GM12878 (cell line): ENCODE data around the gene ESR2. TPM values are rescaled to one million over a fixed set of nuclear protein-coding genes. Genes with fewer than 3 reads are reported as not detected.

Source experiments
- ATAC-seq: fragments of 200-7000 bp; cut with Tn5 transposase; 3 replicates; pipeline ENCODE4 v1.9.1; 2020; ENCODE audit warnings: mild to moderate bottlenecking, moderate library complexity
- BruUV-seq: library from RNA; stranded (reverse); fragments of 400-500 nt; replicated peaks from 2 replicates; lab custom pipeline; 2021; lab: Mats Ljungman, UMichigan
- CTCF ChIA-PET: fragments of 300-600 bp; sonication (Branson Sonifier 250); formaldehyde crosslinking; extraction: SDS; loops from one replicate; lab custom pipeline; 2021; ENCODE audit warnings: inconsistent platforms; lab: Yijun Ruan, JAX
- POLR2A ChIA-PET: fragments of 350-600 bp; formaldehyde crosslinking; extraction: SDS; loops from one replicate; lab custom pipeline; 2021; ENCODE audit warnings: inconsistent platforms; lab: Charles Lee
- RAD21 ChIA-PET: fragments of 300-600 bp; sonication (Branson Sonifier 250); formaldehyde crosslinking; loops from one replicate; lab custom pipeline; 2023; ENCODE audit warnings: antibody characterized with exemption; ENCODE audit not compliant: unreplicated experiment; lab: Charles Lee
- SMC1A ChIA-PET: fragments of 300-600 bp; sonication (Branson Sonifier 250); formaldehyde crosslinking; loops from one replicate; lab custom pipeline; 2023; ENCODE audit not compliant: unreplicated experiment, uncharacterized antibody; lab: Charles Lee
- DNase-seq: peaks from one replicate; pipeline ENCODE4 v3.0.0-alpha.2; 2011; ENCODE audit warnings: low read depth, low spot score
- FAIRE-seq: peaks from 3 replicates; lab custom pipeline; 2011; peaks lifted over from hg19 to GRCh38; lab: Jason Lieb, UNC
- H2AFZ ChIP-seq: 2 replicates; pipeline ENCODE4 v1.6.0; 2011; ENCODE audit warnings: low read depth, low read length, control low read depth; ENCODE audit not compliant: control insufficient read depth
- H3K27ac ChIP-seq: 2 replicates; pipeline ENCODE4 v1.5.1; 2011; ENCODE audit warnings: control low read depth; ENCODE audit not compliant: control insufficient read depth, insufficient read depth
- H3K27me3 ChIP-seq, 2 experiments: replicated peaks in 1 of 2; 2 replicates each; pipeline versions ENCODE4 v1.6.0 to v1.6.1; 2011; ENCODE audit warnings: low read length in 1 of 2; ENCODE audit not compliant: control insufficient read depth in 2 of 2, insufficient read depth in 2 of 2
- H3K36me3 ChIP-seq, 2 experiments: 2 replicates each; pipeline ENCODE4 v1.5.1; 2011; ENCODE audit warnings: low read length in 1 of 2; ENCODE audit not compliant: control insufficient read depth in 2 of 2, insufficient read depth in 2 of 2
- H3K4me1 ChIP-seq: 2 replicates; pipeline ENCODE4 v1.6.1; 2011; ENCODE audit warnings: mild to moderate bottlenecking, low read length, moderate library complexity, mixed read lengths; ENCODE audit not compliant: control insufficient read depth, insufficient read depth
- H3K4me2 ChIP-seq: 2 replicates; pipeline ENCODE4 v1.6.0; 2011; ENCODE audit warnings: control low read depth; ENCODE audit not compliant: control insufficient read depth, insufficient read depth
- H3K4me3 ChIP-seq: fragments of 200-600 bp; sonication (generic); 2 replicates; pipeline ENCODE4 v1.5.1; 2016
- H3K79me2 ChIP-seq: 2 replicates; pipeline ENCODE4 v1.6.0; 2011; ENCODE audit warnings: low read length; ENCODE audit not compliant: control insufficient read depth, insufficient read depth
- H3K9ac ChIP-seq: 2 replicates; pipeline ENCODE4 v1.8.0; 2011; ENCODE audit warnings: low read length, control low read depth, mixed read lengths; ENCODE audit not compliant: control insufficient read depth, insufficient read depth
- H3K9me3 ChIP-seq: replicated peaks from 3 replicates; pipeline ENCODE4 v1.5.1; 2011; ENCODE audit warnings: mild to moderate bottlenecking, low read length; ENCODE audit not compliant: control insufficient read depth, insufficient read depth
- H4K20me1 ChIP-seq: 2 replicates; pipeline ENCODE4 v1.6.0; 2011; ENCODE audit not compliant: control insufficient read depth, insufficient read depth
- BACH1 ChIP-seq: fragments of 450-650 bp; IDR thresholded peaks from 2 replicates; pipeline ENCODE4 v1.6.1; 2017; ENCODE audit warnings: mild to moderate bottlenecking, borderline replicate concordance
- EED ChIP-seq: sonication (generic); IDR thresholded peaks from 2 replicates; pipeline ENCODE4 v1.6.1; 2016; ENCODE audit warnings: antibody characterized with exemption, low read depth
- HDAC2 ChIP-seq: fragments of 200-600 bp; sonication (generic); IDR thresholded peaks from 2 replicates; pipeline ENCODE4 v1.6.1; 2017
- KAT2A ChIP-seq: conservative IDR thresholded peaks from 2 replicates; pipeline ENCODE4 v1.6.1; 2011; ENCODE audit warnings: low read depth, low read length; ENCODE audit not compliant: control insufficient read depth
- KLF5 ChIP-seq: fragments of 450-650 bp; IDR thresholded peaks from 2 replicates; pipeline ENCODE4 v1.6.1; 2014; ENCODE audit warnings: mild to moderate bottlenecking; ENCODE audit not compliant: partially characterized antibody
- NR2F1 ChIP-seq: fragments of 450-650 bp; conservative IDR thresholded peaks from 2 replicates; pipeline ENCODE4 v1.6.1; 2017; ENCODE audit warnings: mild to moderate bottlenecking
- RAD51 ChIP-seq: fragments of 450-650 bp; IDR thresholded peaks from 2 replicates; pipeline ENCODE4 v1.6.1; 2016; ENCODE audit warnings: moderate library complexity, mild to moderate bottlenecking, inconsistent platforms
- SMARCA5 ChIP-seq: fragments of 450-650 bp; IDR thresholded peaks from 2 replicates; pipeline ENCODE4 v1.6.1; 2017; ENCODE audit warnings: mild to moderate bottlenecking
- SUZ12 ChIP-seq: fragments of 200-600 bp; sonication (generic); IDR thresholded peaks from one replicate; pipeline ENCODE4 v1.6.1; 2018; ENCODE audit warnings: antibody characterized with exemption, mild to moderate bottlenecking; ENCODE audit not compliant: unreplicated experiment
- TCF7 ChIP-seq: IDR thresholded peaks from 2 replicates; pipeline ENCODE4 v1.6.1; 2014; ENCODE audit warnings: antibody characterized with exemption, borderline replicate concordance
- WGBS: methylation state at CpG from one replicate; pipeline ENCODE4 v1.1.6; 2016; ENCODE audit warnings: low lambda C conversion rate; ENCODE audit not compliant: insufficient replicate concordance, insufficient coverage; ENCODE audit errors: missing lambda C conversion rate; 5-methylcytosine and 5-hydroxymethylcytosine counted together
- in situ Hi-C: fragments of 300-500 bp; cut with MboI; formaldehyde crosslinking; loops from 9 replicates; pipeline ENCODE4 v1.14.3; 2018; ENCODE audit warnings: mixed read lengths
- intact Hi-C: fragments of 100-400 bp; cut with micrococcal nuclease; formaldehyde crosslinking; loops from one replicate; pipeline ENCODE4 v1.14.2; 2022; ENCODE audit not compliant: unreplicated experiment
- polyA plus RNA-seq, 11 experiments: library from polyadenylated mRNA; depleted of rRNA in 4 of 11; unstranded in 6 of 11; stranded (reverse) in 5 of 11; fragments of >200 nt; fragmentation: Nextera tagmentation in 4 of 11; fragmentation: Illumina TruSeq in 1 of 11; extraction: Ambion mirVana in 4 of 11; extraction: Trizol in 1 of 11; gene quantifications; 1 replicate in 1 of 11; 2 replicates in 10 of 11; pipeline versions ENCODE4 v1.2.1 to v1.2.3, GENCODE V29; 2011 to 2016; ENCODE audit warnings: inconsistent platforms in 2 of 11, missing spikeins in 2 of 11, low read depth in 1 of 11
- total RNA-seq, 4 experiments: library from RNA; depleted of rRNA in 3 of 4; stranded (reverse); fragments of >200 nt in 3 of 4; fragmentation: Illumina TruSeq in 1 of 4; extraction: Trizol in 1 of 4; gene quantifications; 2 replicates each; pipeline versions ENCODE4 v1.2.1 to v1.2.3, GENCODE V29; 2013 to 2021
- TF ChIP-seq, protein P1 (sequence below): fragments of 450-650 bp; IDR thresholded peaks from 2 replicates; pipeline ENCODE4 v1.6.1; 2017; ENCODE audit warnings: borderline replicate concordance
- TF ChIP-seq, protein P2 (sequence below): fragments of 450-650 bp; IDR thresholded peaks from 2 replicates; pipeline ENCODE4 v1.6.1; 2017; ENCODE audit warnings: mild to moderate bottlenecking, moderate library complexity
- TF ChIP-seq, protein P3 (sequence below): IDR thresholded peaks from 2 replicates; pipeline ENCODE4 v1.6.1; 2011; ENCODE audit warnings: low read depth, low read length, improper control_type of control experiment, borderline replicate concordance

ESR2 gene
- total and polyA plus RNA-seq, 10 of the 15 experiments (the other 5 are each of a cell fraction or from before 2014, with no cell fraction given), result 0.29 to 2.6 (median 0.81) TPM

DNA sequence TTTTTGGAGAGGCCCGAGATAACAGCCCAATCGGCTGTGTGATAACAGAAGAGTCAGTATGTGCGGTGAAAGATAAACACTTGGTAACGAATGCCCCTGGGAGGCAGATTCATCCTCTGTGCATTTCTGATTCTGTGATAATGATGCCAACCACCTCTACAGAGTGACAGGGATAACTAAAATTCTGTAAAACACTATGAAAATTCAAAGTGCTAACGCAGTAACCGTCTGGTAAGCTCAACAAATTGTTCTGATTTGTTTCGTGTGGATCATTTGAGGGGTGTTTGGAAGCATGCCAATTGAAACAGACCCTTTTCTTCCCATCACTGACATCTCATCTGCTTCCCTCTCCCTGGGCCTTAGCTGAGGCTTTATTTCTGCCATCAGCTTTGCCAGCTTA, 76.3 kb downstream of the ESR2 start (continued):
- no peak for TF ChIP-seq RAD51
- no peak for TF ChIP-seq HDAC2
- TF ChIP-seq, protein P1, sequence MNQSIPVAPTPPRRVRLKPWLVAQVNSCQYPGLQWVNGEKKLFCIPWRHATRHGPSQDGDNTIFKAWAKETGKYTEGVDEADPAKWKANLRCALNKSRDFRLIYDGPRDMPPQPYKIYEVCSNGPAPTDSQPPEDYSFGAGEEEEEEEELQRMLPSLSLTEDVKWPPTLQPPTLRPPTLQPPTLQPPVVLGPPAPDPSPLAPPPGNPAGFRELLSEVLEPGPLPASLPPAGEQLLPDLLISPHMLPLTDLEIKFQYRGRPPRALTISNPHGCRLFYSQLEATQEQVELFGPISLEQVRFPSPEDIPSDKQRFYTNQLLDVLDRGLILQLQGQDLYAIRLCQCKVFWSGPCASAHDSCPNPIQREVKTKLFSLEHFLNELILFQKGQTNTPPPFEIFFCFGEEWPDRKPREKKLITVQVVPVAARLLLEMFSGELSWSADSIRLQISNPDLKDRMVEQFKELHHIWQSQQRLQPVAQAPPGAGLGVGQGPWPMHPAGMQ, result no peak

DNA sequence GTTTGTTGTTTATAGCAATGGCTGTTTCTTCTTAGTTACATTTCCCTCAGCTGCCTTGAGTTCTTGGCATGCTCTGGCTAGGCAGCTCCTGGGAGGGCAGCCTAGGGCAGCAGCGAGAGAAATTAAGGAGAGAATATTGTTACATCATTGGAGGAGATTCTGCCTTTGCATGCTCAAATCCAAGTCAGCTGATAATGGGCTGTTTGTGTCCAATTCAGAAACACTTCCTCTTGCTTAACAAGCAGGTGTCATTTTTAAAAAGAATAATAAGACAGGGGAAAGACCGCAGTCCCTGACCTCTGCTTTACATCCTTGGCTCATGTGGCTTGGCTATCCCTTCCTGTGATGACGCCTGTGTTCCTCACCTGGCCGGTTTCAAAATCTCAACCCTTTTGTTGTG, 76.9 kb downstream of the ESR2 start:
- CTCF ChIA-PET, result interaction anchor here (0.9 to 1.3 kb wide), 3 partner anchors 18 to 86 kb away, joined by 3 read pairs; no protein-coding TSS in a partner anchor
- ATAC-seq (peak; percentile 66), FAIRE-seq (peak; percentile 86), DNase-seq (no peak)
- SMC1A ChIA-PET, result interaction anchor here (1.4 to 3.6 kb wide), 4 partner anchors 11 to 56 kb away, joined by 3 to 19 read pairs (median 8); no protein-coding TSS in a partner anchor
- Histone ChIP-seq H3K27me3 (no peaks in the 10 kb centered on the region), H3K9ac (no peak overlapping the region), H3K4me1 (peaks cover 30% of the 10 kb centered on the region), H3K27ac (peak overlapping the region; percentile 22; the same call in 1 of the 2 replicates), H3K4me2 (peak overlapping the region; percentile 19; the same call in 1 of the 2 replicates), H3K4me3 (no peak overlapping the region), H3K79me2 (no peaks in the 10 kb centered on the region), H2AFZ (no peak overlapping the region), H4K20me1 (no peaks in the 10 kb centered on the region), H3K9me3 (no peaks in the 10 kb centered on the region), H3K36me3 (peaks cover 8 to 34% of the 10 kb centered on the region in 2 experiments)
- in situ Hi-C loops (no loop called here), intact Hi-C loops (no loop called here)
- BruUV-seq, result no TSS peak
- POLR2A ChIA-PET, result interaction anchor here (0.7 to 1.8 kb wide), 4 partner anchors 10 to 142 kb away, joined by 3 to 6 read pairs (median 4); no protein-coding TSS in a partner anchor
- WGBS, result 53% methylated on average over 4 of the region's 4 CpGs
- RAD21 ChIA-PET, result interaction anchor here (1.2 to 3.9 kb wide), 2 partner anchors 18 to 120 kb away, joined by 3 to 18 read pairs; no protein-coding TSS in a partner anchor
- TF ChIP-seq SMARCA5, result no peak
- TF ChIP-seq NR2F1, result peak; percentile 46; the same call in 1 of the 2 replicates
- TF ChIP-seq BACH1, result no peak
- TF ChIP-seq SUZ12, result no peak
- TF ChIP-seq KLF5, result no peak
- TF ChIP-seq, protein P2, sequence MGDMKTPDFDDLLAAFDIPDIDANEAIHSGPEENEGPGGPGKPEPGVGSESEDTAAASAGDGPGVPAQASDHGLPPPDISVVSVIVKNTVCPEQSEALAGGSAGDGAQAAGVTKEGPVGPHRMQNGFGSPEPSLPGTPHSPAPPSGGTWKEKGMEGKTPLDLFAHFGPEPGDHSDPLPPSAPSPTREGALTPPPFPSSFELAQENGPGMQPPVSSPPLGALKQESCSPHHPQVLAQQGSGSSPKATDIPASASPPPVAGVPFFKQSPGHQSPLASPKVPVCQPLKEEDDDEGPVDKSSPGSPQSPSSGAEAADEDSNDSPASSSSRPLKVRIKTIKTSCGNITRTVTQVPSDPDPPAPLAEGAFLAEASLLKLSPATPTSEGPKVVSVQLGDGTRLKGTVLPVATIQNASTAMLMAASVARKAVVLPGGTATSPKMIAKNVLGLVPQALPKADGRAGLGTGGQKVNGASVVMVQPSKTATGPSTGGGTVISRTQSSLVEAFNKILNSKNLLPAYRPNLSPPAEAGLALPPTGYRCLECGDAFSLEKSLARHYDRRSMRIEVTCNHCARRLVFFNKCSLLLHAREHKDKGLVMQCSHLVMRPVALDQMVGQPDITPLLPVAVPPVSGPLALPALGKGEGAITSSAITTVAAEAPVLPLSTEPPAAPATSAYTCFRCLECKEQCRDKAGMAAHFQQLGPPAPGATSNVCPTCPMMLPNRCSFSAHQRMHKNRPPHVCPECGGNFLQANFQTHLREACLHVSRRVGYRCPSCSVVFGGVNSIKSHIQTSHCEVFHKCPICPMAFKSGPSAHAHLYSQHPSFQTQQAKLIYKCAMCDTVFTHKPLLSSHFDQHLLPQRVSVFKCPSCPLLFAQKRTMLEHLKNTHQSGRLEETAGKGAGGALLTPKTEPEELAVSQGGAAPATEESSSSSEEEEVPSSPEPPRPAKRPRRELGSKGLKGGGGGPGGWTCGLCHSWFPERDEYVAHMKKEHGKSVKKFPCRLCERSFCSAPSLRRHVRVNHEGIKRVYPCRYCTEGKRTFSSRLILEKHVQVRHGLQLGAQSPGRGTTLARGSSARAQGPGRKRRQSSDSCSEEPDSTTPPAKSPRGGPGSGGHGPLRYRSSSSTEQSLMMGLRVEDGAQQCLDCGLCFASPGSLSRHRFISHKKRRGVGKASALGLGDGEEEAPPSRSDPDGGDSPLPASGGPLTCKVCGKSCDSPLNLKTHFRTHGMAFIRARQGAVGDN, result 0 out of 2 replicates have a peak, but pooled peaks have one; percentile 57
- no peak for TF ChIP-seq KAT2A
- no peak for TF ChIP-seq TCF7
- 0 out of 2 replicates have a peak, but pooled peaks have one; percentile 20 for TF ChIP-seq EED
- TF ChIP-seq, protein P3, sequence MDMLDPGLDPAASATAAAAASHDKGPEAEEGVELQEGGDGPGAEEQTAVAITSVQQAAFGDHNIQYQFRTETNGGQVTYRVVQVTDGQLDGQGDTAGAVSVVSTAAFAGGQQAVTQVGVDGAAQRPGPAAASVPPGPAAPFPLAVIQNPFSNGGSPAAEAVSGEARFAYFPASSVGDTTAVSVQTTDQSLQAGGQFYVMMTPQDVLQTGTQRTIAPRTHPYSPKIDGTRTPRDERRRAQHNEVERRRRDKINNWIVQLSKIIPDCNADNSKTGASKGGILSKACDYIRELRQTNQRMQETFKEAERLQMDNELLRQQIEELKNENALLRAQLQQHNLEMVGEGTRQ, result no peak
